Keratinocyte (primary cell): ENCODE data around the gene MLLT10.

Experiments used
- CTCF ChIP-seq, 3 experiments: IDR thresholded peaks in 1 of 3; conservative IDR thresholded peaks in 1 of 3; optimal IDR thresholded peaks in 1 of 3; 2 replicates in 2 of 3; 3 replicates in 1 of 3; pipeline versions ENCODE3 to v1.5.1; 2011; ENCODE audit warnings: low read length in 3 of 3, mild to moderate bottlenecking in 3 of 3, moderate library complexity in 2 of 3, control low read depth in 1 of 3, inconsistent platforms in 1 of 3; ENCODE audit not compliant: insufficient read depth in 2 of 3; ENCODE audit errors: extremely low read depth in 1 of 3
- EZH2 ChIP-seq: IDR thresholded peaks from one replicate; pipeline ENCODE4 v1.6.1; 2012; ENCODE audit warnings: inconsistent platforms, mild to moderate bottlenecking, low read length, moderate library complexity

- TF ChIP-seq CTCF (optimal IDR thresholded peaks at IDR 0.05 in 1 of 3, IDR thresholded peaks at IDR 0.05 in 1 of 3, conservative IDR thresholded peaks at IDR 0.05 in 1 of 3; ENCODE audit: extremely low read depth in 1 of 3, insufficient read depth in 2 of 3, low read length in 3 of 3) (no peak), EZH2 (no peak)
Observed at GRCh38 chr10:21760332-21760731, 226.3 kb downstream of the MLLT10 start.
